Endothelial cell (in vitro differentiated cells): ENCODE data around the gene SGCD. TPM values are rescaled to one million over a fixed set of nuclear protein-coding genes. Genes with fewer than 3 reads are reported as not detected.

Source experiments
- DNase-seq: peaks from one replicate; pipeline ENCODE4 v3.0.0; 2021; ENCODE audit warnings: low spot score
- H3K27ac Mint-ChIP-seq: one replicate; pipeline ENCODE4 v1.8.0; 2021; ENCODE audit warnings: mixed read lengths, inconsistent platforms; ENCODE audit not compliant: unreplicated experiment
- H3K27me3 Mint-ChIP-seq: one replicate; pipeline ENCODE4 v1.8.0; 2021; ENCODE audit warnings: mild to moderate bottlenecking, moderate library complexity, mixed read lengths, inconsistent platforms; ENCODE audit not compliant: unreplicated experiment
- H3K36me3 Mint-ChIP-seq: one replicate; pipeline ENCODE4 v1.8.0; 2021; ENCODE audit warnings: mild to moderate bottlenecking, low read depth, mixed read lengths, inconsistent platforms; ENCODE audit not compliant: unreplicated experiment
- H3K4me1 Mint-ChIP-seq: one replicate; pipeline ENCODE4 v1.8.0; 2021; ENCODE audit warnings: mild to moderate bottlenecking, mixed read lengths, inconsistent platforms; ENCODE audit not compliant: unreplicated experiment
- H3K4me3 Mint-ChIP-seq: one replicate; pipeline ENCODE4 v1.8.0; 2021; ENCODE audit warnings: mild to moderate bottlenecking, mixed read lengths, inconsistent platforms; ENCODE audit not compliant: unreplicated experiment
- H3K9me3 Mint-ChIP-seq: one replicate; pipeline ENCODE4 v1.8.0; 2021; ENCODE audit warnings: mixed read lengths, inconsistent platforms; ENCODE audit not compliant: unreplicated experiment
- CTCF ChIP-seq: fragments of 200-600 bp; sonication (generic); IDR thresholded peaks from one replicate; pipeline ENCODE4 v1.5.0; 2021; ENCODE audit warnings: antibody characterized with exemption; ENCODE audit not compliant: unreplicated experiment
- total RNA-seq: library from RNA; stranded (reverse); fragmentation: NEBNext Ultra II Directional; extraction: Animal tissue kit (Norgen Biotek cat#: 25700); gene quantifications from one replicate; pipeline ENCODE4 v1.2.1, GENCODE V29; 2021; ENCODE audit not compliant: unreplicated experiment

The SGCD gene
- total RNA-seq, 1 donor from 2014 or later = 1.2 TPM

- Mint-ChIP-seq H3K36me3 (no peaks in the 10 kb centered on the region), H3K27ac (no peak overlapping the region), H3K4me1 (no peaks in the 10 kb centered on the region), H3K4me3 (no peak overlapping the region), H3K9me3 (no peaks in the 10 kb centered on the region), H3K27me3 (no peaks in the 10 kb centered on the region)
- no peak for DNase-seq
- no peak for TF ChIP-seq CTCF
Observed at GRCh38 chr5:156704139-156704538, 377.2 kb downstream of the SGCD start.

- no peaks in the 10 kb centered on the region for H3K36me3 Mint-ChIP-seq
- no peaks in the 10 kb centered on the region for H3K9me3 Mint-ChIP-seq
- H3K4me3 Mint-ChIP-seq = no peak overlapping the region
- DNase-seq = no peak
- no peak for TF ChIP-seq CTCF
- no peak overlapping the region for H3K27ac Mint-ChIP-seq
- no peaks in the 10 kb centered on the region for H3K4me1 Mint-ChIP-seq
- H3K27me3 Mint-ChIP-seq = peaks cover 1% of the 10 kb centered on the region
Observed at GRCh38 chr5:156706631-156707030, 379.7 kb downstream of the SGCD start.

GRCh38 chr5:156707750-156708149 is 380.8 kb downstream of the SGCD start:
- Mint-ChIP-seq H3K36me3 (no peaks in the 10 kb centered on the region), H3K9me3 (no peaks in the 10 kb centered on the region), H3K27me3 (peaks cover 1% of the 10 kb centered on the region), H3K27ac (no peak overlapping the region), H3K4me3 (no peak overlapping the region), H3K4me1 (no peaks in the 10 kb centered on the region)
- DNase-seq = no peak
- TF ChIP-seq CTCF = no peak

GRCh38 chr5:156715287-156715686 is 388.3 kb downstream of the SGCD start:
- H3K9me3 Mint-ChIP-seq = no peaks in the 10 kb centered on the region
- no peak for TF ChIP-seq CTCF
- H3K4me1 Mint-ChIP-seq = peaks cover 4% of the 10 kb centered on the region
- no peak overlapping the region for H3K4me3 Mint-ChIP-seq
- H3K36me3 Mint-ChIP-seq = no peaks in the 10 kb centered on the region
- H3K27me3 Mint-ChIP-seq = peaks cover 1% of the 10 kb centered on the region
- no peak for DNase-seq
- H3K27ac Mint-ChIP-seq = no peak overlapping the region

GRCh38 chr5:156716591-156717380 is 389.8 kb downstream of the SGCD start:
- H3K27me3 Mint-ChIP-seq = no peaks in the 10 kb centered on the region
- DNase-seq = no peak
- peaks cover 4% of the 10 kb centered on the region for H3K4me1 Mint-ChIP-seq
- no peaks in the 10 kb centered on the region for H3K36me3 Mint-ChIP-seq
- no peak overlapping the region for H3K4me3 Mint-ChIP-seq
- no peaks in the 10 kb centered on the region for H3K9me3 Mint-ChIP-seq
- H3K27ac Mint-ChIP-seq = no peak overlapping the region
- no peak for TF ChIP-seq CTCF
